ENCODE results near the gene SHANK2.

SHANK2 gene

GRCh38 chr11:71252269-71252769 lies at the start of gene SHANK2:
SHANK2 (minus strand) TSS chr11:71252577; CDS start chr11:71147326, 105,251 bp downstream.
- no peak for DNase-seq

GRCh38 chr11:71301858-71302533 lies 49.6 kb upstream of the SHANK2 start:
- no peak for DNase-seq

- DNase-seq = no peak
Measured at GRCh38 chr11:71301046-71301857, 48.9 kb upstream of the SHANK2 start.

- no peak for DNase-seq
Measured at GRCh38 chr11:71300187-71300586, 47.8 kb upstream of the SHANK2 start.

DNA sequence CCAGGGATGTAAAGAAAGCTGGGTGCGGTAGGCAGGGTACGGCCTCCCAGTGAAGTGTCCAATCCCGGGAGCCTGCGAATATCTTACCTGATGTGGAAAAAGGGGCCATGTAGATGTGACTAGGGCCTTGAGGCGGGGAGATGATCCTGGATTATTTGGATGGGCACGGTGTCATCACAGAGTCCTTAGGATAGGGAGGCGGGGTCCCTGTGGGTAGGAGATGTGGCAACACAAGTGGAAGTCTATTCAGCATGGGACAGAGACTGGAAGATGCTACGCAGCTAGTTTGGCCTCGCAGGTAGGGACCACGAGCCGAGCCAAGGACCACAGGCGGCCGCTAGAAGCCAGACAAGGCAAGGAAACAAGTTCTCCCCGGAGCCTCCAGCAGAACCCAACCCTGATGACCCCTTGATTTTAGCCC lies 46.4 kb upstream of the SHANK2 start:
- DNase-seq = no peak

DNA sequence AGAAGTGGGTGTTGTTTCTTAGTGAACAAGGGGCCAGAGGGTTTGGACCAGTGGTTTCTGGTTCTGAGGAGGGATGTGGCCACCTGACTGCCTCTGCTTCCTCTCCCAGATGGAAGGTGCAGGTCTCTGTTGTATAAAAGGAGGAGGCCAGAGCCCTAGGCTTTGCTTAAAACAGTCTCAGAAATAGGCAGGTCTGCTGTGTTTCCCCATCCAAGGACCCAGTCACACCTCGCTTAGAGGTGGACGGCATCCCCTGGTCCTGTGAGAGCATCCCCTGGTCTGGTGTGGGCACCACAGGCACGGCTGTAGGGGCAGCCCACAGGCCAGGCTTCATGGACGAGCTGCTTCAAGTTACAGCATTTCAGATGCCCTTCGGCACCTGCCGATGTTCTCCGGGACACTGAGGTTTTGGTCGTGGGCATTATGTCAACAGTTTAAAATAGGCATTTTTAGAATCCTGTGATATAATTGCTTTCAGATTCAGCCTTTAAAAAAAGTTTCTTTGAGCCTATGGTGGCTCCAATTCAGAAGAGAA lies 45.7 kb upstream of the SHANK2 start:
- no peak for DNase-seq

GRCh38 chr11:71294846-71295600 lies 42.6 kb upstream of the SHANK2 start:
- DNase-seq = no peak

- DNase-seq = no peak
Measured at GRCh38 chr11:71293961-71294782, 41.8 kb upstream of the SHANK2 start.

DNA sequence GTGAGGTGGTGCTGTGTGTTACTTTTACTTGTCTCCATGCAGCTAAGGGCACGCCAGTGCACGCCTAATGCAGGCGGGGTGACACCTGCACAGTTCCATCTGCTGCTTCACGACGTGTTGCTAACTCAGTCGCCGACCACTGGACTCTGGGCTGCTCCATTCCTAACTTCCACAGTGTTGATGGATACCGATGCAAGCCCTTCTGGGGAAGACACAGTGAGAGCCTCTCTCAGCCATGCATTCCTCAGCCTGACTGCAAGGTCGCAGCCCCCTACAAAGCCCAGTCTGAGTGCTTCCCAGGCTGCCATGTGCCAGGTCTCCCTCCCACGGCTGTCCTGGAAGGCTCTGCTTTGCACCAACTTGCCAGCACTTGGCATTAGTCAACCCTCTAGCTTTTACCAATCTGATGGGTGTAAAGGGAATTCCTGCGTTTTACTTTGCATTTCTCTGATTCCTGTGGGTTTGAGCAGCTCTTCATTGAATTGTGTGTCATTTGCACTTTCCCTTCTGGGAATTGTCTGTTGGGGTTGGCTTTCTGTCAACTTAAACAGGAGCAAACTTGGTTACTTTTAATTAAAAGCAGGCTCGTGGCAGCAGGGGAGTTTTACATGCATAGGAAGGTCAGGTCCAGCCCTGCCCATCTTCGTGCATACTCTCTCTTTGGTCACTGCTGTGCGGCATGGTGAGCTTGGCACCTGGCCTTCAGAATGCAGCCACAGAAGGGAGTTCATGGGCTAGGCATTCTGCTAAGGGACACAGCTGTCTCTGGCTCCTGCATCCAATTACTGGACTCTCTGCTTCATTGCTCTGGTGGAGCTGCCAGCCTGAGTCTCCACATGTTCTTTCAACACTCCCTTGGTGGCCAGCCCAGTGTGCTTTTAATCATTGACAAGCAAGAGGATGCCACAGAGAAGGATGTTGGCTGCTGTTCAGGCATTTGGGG lies 34.6 kb upstream of the SHANK2 start:
- DNase-seq = peak; percentile 56

- DNase-seq = no peak
Measured at GRCh38 chr11:71285111-71285510, 32.7 kb upstream of the SHANK2 start.

DNA sequence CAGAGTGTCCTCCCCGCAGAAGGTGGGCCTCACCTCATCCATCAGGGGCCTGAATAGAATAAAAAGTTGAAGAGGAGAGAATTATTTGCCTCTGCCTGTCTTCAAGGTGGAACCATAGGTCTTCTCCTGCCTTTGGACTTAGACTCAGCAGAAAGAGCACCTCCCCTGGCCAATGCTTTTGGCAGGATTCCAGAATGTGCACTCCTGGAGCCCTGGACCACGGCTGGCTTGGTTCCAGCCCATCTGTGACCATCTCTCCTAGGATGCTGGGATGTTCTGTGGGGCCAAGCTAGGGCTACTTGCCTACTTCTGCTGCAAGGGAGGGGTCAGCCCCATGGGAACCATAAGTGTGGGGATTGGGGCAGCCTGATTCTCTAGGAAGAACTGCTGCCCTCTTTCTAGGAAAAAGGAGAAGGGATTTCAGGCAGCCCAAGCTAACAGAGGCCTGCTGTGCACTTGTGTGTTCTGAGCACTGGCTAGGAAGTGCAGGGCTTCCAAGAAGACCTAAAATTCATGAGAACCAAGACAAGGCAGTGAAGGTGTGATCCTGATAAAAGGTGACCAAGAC lies 32.2 kb upstream of the SHANK2 start:
- no peak for DNase-seq

- no peak for DNase-seq
Measured at GRCh38 chr11:71283971-71284441, 31.6 kb upstream of the SHANK2 start.

DNA sequence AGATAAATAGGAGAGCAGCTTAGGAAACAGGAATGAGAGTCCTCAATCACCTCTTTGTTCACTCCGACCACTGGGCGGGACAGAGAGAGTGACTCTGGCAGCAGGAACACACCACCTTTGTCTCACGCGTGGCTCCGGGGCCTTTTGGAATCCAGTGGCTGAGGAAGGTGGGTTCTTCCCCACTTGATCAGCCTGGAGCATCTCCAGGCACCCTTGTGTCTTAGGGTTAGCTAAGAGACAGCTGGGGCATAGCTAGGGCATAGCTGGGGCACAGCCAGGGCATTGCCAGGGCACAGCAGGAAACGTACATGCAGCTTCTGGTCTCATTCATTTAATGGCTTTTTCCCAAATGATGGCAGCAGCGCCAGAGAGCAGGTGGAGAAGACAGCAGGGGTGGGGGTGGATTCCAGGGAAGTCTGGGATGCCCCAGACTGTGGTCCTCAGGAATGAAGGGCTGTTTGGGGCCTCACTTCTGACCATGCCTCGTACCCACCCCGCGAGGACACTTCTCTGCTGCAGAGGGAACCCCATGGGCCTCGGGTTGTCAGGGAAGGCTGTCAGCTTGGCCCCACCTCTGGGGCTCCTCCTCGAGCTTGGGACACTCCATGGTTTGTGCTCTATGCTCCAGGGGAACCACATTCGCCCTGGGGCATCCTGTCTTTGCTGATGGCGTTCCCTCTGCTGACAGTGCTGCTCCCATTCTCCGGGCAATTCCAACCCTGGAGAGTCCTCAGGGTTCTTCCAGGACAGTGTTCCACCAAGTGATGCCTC lies 30.4 kb upstream of the SHANK2 start:
- DNase-seq = no peak

- DNase-seq = no peak
Measured at GRCh38 chr11:71281831-71282230, 29.5 kb upstream of the SHANK2 start.

GRCh38 chr11:71281204-71281603 lies 28.8 kb upstream of the SHANK2 start:
- DNase-seq = no peak

GRCh38 chr11:71279916-71280645 lies 27.7 kb upstream of the SHANK2 start:
- no peak for DNase-seq

- DNase-seq = no peak
Measured at GRCh38 chr11:71272161-71272560, 19.8 kb upstream of the SHANK2 start.

DNA sequence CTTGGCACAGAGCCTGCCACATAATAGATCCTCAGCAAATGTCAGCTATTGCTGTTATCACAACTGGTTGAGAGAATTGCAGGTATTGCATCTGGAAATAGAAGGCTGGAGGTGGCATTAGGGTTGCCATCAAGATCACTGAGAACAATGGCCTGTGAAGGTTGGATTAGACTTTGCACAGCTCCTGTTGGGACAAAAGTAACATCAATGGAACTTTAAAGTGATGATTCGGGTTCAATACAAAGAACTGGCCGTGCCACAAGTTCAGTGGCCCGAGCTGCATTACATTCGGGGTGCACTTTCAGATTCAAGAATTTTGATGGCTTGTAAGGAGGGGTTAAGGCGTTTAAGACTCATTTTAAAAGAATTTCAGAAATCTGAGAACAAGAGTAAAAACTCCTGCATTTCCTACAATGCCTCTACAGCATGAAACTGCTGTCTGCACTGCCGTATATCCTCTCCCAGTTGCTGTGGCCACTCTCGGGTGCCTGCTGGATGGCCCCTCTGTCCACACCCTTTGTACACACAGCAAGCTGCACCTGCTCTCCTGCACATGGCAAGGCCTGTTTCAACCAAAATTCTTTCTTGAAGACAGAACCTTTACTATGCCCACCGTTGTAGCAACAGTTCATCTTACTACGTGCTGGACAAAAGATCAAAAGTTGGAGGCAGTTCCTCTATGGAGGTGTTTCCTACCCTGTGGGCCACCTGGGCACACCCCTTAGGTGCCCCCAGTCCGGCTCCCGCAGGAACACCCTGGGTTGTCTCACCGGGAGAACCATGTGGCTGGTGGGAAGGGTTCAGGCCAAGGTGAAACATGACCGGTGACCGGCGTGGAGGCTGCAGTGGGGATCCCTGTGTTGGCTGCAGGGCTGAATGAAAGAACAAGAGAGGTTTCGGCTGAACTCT lies 17.5 kb upstream of the SHANK2 start:
- DNase-seq = no peak
